ENCODE measurements around the gene PDE4D. TPM values are rescaled to one million over a fixed set of nuclear protein-coding genes. Genes with fewer than 3 reads are reported as not detected.

The PDE4D gene
- total and polyA plus RNA-seq, 2 donors (not counting 3 experiments of a cell fraction or from before 2014, with no cell fraction given), result 34.5 to 51.2 TPM

- Histone ChIP-seq H2AFZ (ENCODE audit: low read depth, low read length) (no peak overlapping the region), H3K27me3 (ENCODE audit: control insufficient read depth in 2 of 2, insufficient read depth in 2 of 2, low read length in 2 of 2) (peaks cover 0 to 2% of the 10 kb centered on the region in 2 experiments), H3K27ac (ENCODE audit: insufficient read depth, low read depth, low read length) (no peak overlapping the region), H3K4me2 (ENCODE audit: insufficient read depth, low read length) (no peak overlapping the region), H4K20me1 (replicated peaks; ENCODE audit: control insufficient read depth, extremely low read depth, insufficient read depth, low read length) (no peaks in the 10 kb centered on the region), H3K9me3 (replicated peaks; ENCODE audit: control insufficient read depth, insufficient read depth, low read length) (no peaks in the 10 kb centered on the region), H3K36me3 (ENCODE audit: control insufficient read depth in 2 of 2, extremely low read depth in 1 of 2, insufficient read depth in 2 of 2, low read length in 2 of 2) (no peaks in the 10 kb centered on the region), H3K9ac (replicated peaks; ENCODE audit: extremely low read depth, insufficient read depth, low read length) (no peak overlapping the region), H3K79me2 (ENCODE audit: control insufficient read depth, insufficient read depth, low read length) (no peaks in the 10 kb centered on the region), H3K4me1 (ENCODE audit: control insufficient read depth, extremely low read depth, insufficient read depth, low read length) (no peaks in the 10 kb centered on the region), H3K9me1 (replicated peaks; ENCODE audit: control insufficient read depth, extremely low read depth, insufficient read depth, low read length) (no peaks in the 10 kb centered on the region), H3K4me3 (replicated peaks in 1 of 3; ENCODE audit: insufficient read depth in 1 of 3, low read depth in 1 of 3, low read length in 3 of 3) (no peak overlapping the region)
- FAIRE-seq (no peak), DNase-seq (ENCODE audit: low read depth, low spot score) (no peak)
- CTCF ChIA-PET, result interaction anchor here (1.0 kb wide), 1 partner anchor 70 kb away, joined by 4 read pairs; no protein-coding TSS in a partner anchor
- TF ChIP-seq MAX (IDR thresholded peaks at IDR 0.05; ENCODE audit: insufficient read depth, insufficient read length) (no peak), GATA2 (IDR thresholded peaks at IDR 0.05; ENCODE audit: insufficient read depth, insufficient read length, low read depth, low read length) (no peak), EZH2 (IDR thresholded peaks at IDR 0.05; ENCODE audit: borderline replicate concordance, low read depth, low read length, severe bottlenecking) (no peak), JUN (IDR thresholded peaks at IDR 0.05; ENCODE audit: borderline replicate concordance, insufficient read depth, insufficient read length, low read depth) (no peak), FOS (IDR thresholded peaks at IDR 0.05; ENCODE audit: borderline replicate concordance, insufficient read depth, low read length) (no peak), MYC (IDR thresholded peaks at IDR 0.05; ENCODE audit: low read depth, low read length) (no peak)
- TF ChIP-seq, protein P1, sequence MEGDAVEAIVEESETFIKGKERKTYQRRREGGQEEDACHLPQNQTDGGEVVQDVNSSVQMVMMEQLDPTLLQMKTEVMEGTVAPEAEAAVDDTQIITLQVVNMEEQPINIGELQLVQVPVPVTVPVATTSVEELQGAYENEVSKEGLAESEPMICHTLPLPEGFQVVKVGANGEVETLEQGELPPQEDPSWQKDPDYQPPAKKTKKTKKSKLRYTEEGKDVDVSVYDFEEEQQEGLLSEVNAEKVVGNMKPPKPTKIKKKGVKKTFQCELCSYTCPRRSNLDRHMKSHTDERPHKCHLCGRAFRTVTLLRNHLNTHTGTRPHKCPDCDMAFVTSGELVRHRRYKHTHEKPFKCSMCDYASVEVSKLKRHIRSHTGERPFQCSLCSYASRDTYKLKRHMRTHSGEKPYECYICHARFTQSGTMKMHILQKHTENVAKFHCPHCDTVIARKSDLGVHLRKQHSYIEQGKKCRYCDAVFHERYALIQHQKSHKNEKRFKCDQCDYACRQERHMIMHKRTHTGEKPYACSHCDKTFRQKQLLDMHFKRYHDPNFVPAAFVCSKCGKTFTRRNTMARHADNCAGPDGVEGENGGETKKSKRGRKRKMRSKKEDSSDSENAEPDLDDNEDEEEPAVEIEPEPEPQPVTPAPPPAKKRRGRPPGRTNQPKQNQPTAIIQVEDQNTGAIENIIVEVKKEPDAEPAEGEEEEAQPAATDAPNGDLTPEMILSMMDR (IDR thresholded peaks at IDR 0.05; ENCODE audit: extremely low read depth in 1 of 2, insufficient read depth in 1 of 2, low read depth in 1 of 2, low read length in 2 of 2), result no peak
- intact Hi-C loops (cut with micrococcal nuclease), result no loop called here
- BruUV-seq (replicated peaks), result no TSS peak
- dilution Hi-C loops (cut with MboI; ENCODE audit: extremely low pct_ligation_motif_present, low sequenced_read_pairs), result no loop called here
- POLR2A ChIA-PET, result no interaction called here
These were observed 931.8 kb downstream of the PDE4D start for GRCh38 chr5:58961631-58962280.

Data from endothelial cell of umbilical vein (primary cell).